Fibroblast of skin of back (primary cell): Measurements from ENCODE around the gene SHTN1.

Source experiments
- DNase-seq: peaks from one replicate; pipeline ENCODE4 v3.0.0-alpha.2; 2013

SHTN1 gene

GRCh38 chr10:116831790-116832189 is 173.2 kb downstream of the SHTN1 start:
- no peak for DNase-seq
